HepG2 (cell line): ENCODE measurements around the gene RRP8. TPM values are rescaled to one million over a fixed set of nuclear protein-coding genes. Genes with fewer than 3 reads are reported as not detected.

Experiments
- ETV5 ChIP-seq: IDR thresholded peaks from 2 replicates; pipeline ENCODE4 v1.6.1; 2018; ENCODE audit warnings: missing biosample characterization, missing genetic modification reagents, inconsistent platforms, borderline replicate concordance
- HNRNPUL1 ChIP-seq: fragments of 200-400 bp; formaldehyde crosslinking; IDR thresholded peaks from 2 replicates; pipeline ENCODE4 v1.6.1; 2017; ENCODE audit warnings: low read depth, mild to moderate bottlenecking, low read length, moderate library complexity
- KAT2B ChIP-seq: fragments of 150-350 bp; IDR thresholded peaks from 2 replicates; pipeline ENCODE4 v1.6.1; 2014; ENCODE audit warnings: low read depth, low read length, borderline replicate concordance
- KLF16 ChIP-seq, 2 experiments: sonication (generic) in 1 of 2; formaldehyde crosslinking in 1 of 2; IDR thresholded peaks; 2 replicates each; pipeline versions ENCODE4 v1.6.1 to v1.8.0; 2016 to 2023; ENCODE audit warnings: missing genetic modification reagents in 2 of 2, missing compliant biosample characterization in 1 of 2
- PAWR ChIP-seq: sonication (generic); formaldehyde crosslinking; IDR thresholded peaks from 2 replicates; pipeline ENCODE4 v1.4.0; 2020; ENCODE audit warnings: missing genetic modification reagents, mild to moderate bottlenecking, borderline replicate concordance
- RFX3 ChIP-seq: IDR thresholded peaks from 2 replicates; pipeline ENCODE4 v1.6.1; 2016; ENCODE audit warnings: missing biosample characterization, missing genetic modification reagents
- SP4 ChIP-seq: sonication (generic); formaldehyde crosslinking; IDR thresholded peaks from 2 replicates; pipeline ENCODE4 v1.8.1; 2023; ENCODE audit warnings: mild to moderate bottlenecking, missing genetic modification reagents
- U2AF1 ChIP-seq: fragments of 200-400 bp; formaldehyde crosslinking; optimal IDR thresholded peaks from 2 replicates; pipeline ENCODE3; 2017; ENCODE audit warnings: mild to moderate bottlenecking, low read depth, low read length
- ZBTB21 ChIP-seq: sonication (generic); formaldehyde crosslinking; IDR thresholded peaks from 2 replicates; pipeline ENCODE4 v1.4.0; 2020; ENCODE audit warnings: missing genetic modification reagents
- ZMYM4 ChIP-seq: sonication (generic); formaldehyde crosslinking; IDR thresholded peaks from 2 replicates; pipeline ENCODE4 v1.8.1; 2023; ENCODE audit warnings: mild to moderate bottlenecking, missing genetic modification reagents
- ZNF3 ChIP-seq: IDR thresholded peaks from 2 replicates; pipeline ENCODE4 v1.7.0; 2017; ENCODE audit warnings: inconsistent platforms
- ZNF335 ChIP-seq: sonication (generic); formaldehyde crosslinking; IDR thresholded peaks from 2 replicates; pipeline ENCODE4 v1.4.0; 2020; ENCODE audit warnings: missing genetic modification reagents
- ZNF354B ChIP-seq: sonication (generic); formaldehyde crosslinking; IDR thresholded peaks from 2 replicates; pipeline ENCODE4 v1.8.0; 2022; ENCODE audit warnings: mild to moderate bottlenecking, missing genetic modification reagents
- ZNF530 ChIP-seq: sonication (generic); formaldehyde crosslinking; IDR thresholded peaks from 2 replicates; pipeline ENCODE4 v1.5.0; 2020; ENCODE audit warnings: low read depth, mild to moderate bottlenecking, missing genetic modification reagents
- ZNF543 ChIP-seq: sonication (generic); formaldehyde crosslinking; IDR thresholded peaks from 2 replicates; pipeline ENCODE4 v1.4.0; 2020; ENCODE audit warnings: mild to moderate bottlenecking, missing genetic modification reagents
- ZNF552 ChIP-seq: sonication (generic); formaldehyde crosslinking; IDR thresholded peaks from 2 replicates; pipeline ENCODE4 v1.9.0; 2022; ENCODE audit warnings: missing genetic modification reagents, mild to moderate bottlenecking, borderline replicate concordance
- ZNF567 ChIP-seq: sonication (generic); formaldehyde crosslinking; IDR thresholded peaks from 2 replicates; pipeline ENCODE4 v1.8.1; 2023; ENCODE audit warnings: mild to moderate bottlenecking, missing genetic modification reagents, borderline replicate concordance
- ZNF775 ChIP-seq: sonication (generic); formaldehyde crosslinking; IDR thresholded peaks from 2 replicates; pipeline ENCODE4 v1.4.0; 2020; ENCODE audit warnings: missing genetic modification reagents, mild to moderate bottlenecking, moderate library complexity, borderline replicate concordance
- ZNF878 ChIP-seq: sonication (generic); formaldehyde crosslinking; IDR thresholded peaks from 2 replicates; pipeline ENCODE4 v1.8.1; 2023; ENCODE audit warnings: mild to moderate bottlenecking, missing genetic modification reagents, moderate library complexity
- polyA plus RNA-seq, 8 experiments: library from polyadenylated mRNA; depleted of rRNA in 3 of 8; stranded (reverse) in 7 of 8; unstranded in 1 of 8; fragments of >200 nt; fragmentation: Illumina TruSeq in 4 of 8; extraction: Trizol in 4 of 8; gene quantifications; 2 replicates each; pipeline versions ENCODE4 v1.2.1 to v1.2.3, GENCODE V29; 2011 to 2016; ENCODE audit warnings: low read depth in 4 of 8, missing spikeins in 1 of 8, mixed read lengths in 1 of 8; ENCODE audit not compliant: insufficient read depth in 1 of 8
- total RNA-seq, 5 experiments: library from RNA; depleted of rRNA; stranded (reverse); fragments of >200 nt; fragmentation: Illumina TruSeq; extraction: Trizol; gene quantifications; 2 replicates each; pipeline ENCODE4 v1.2.3, GENCODE V29; 2016; ENCODE audit warnings: low read depth in 1 of 5
- TF ChIP-seq, protein P1 (sequence below): fragments of 450-650 bp; IDR thresholded peaks from 2 replicates; pipeline ENCODE4 v1.6.1; 2016
- TF ChIP-seq, protein P2 (sequence below): sonication (generic); formaldehyde crosslinking; IDR thresholded peaks from 2 replicates; pipeline ENCODE4 v1.8.1; 2022; ENCODE audit warnings: low read depth, mild to moderate bottlenecking, missing genetic modification reagents
- TF ChIP-seq, protein P3 (sequence below): sonication (generic); formaldehyde crosslinking; conservative IDR thresholded peaks from 2 replicates; pipeline ENCODE4 v1.5.0; 2020; ENCODE audit warnings: missing genetic modification reagents
- TF ChIP-seq, protein P4 (sequence below): sonication (generic); formaldehyde crosslinking; IDR thresholded peaks from 2 replicates; pipeline ENCODE4 v1.4.0; 2020; ENCODE audit warnings: missing genetic modification reagents

Gene RRP8
- total and polyA plus RNA-seq, 2 of the 13 experiments (the other 11 are each of a cell fraction or from before 2014, with no cell fraction given), result 7.2 to 21.6 TPM

DNA sequence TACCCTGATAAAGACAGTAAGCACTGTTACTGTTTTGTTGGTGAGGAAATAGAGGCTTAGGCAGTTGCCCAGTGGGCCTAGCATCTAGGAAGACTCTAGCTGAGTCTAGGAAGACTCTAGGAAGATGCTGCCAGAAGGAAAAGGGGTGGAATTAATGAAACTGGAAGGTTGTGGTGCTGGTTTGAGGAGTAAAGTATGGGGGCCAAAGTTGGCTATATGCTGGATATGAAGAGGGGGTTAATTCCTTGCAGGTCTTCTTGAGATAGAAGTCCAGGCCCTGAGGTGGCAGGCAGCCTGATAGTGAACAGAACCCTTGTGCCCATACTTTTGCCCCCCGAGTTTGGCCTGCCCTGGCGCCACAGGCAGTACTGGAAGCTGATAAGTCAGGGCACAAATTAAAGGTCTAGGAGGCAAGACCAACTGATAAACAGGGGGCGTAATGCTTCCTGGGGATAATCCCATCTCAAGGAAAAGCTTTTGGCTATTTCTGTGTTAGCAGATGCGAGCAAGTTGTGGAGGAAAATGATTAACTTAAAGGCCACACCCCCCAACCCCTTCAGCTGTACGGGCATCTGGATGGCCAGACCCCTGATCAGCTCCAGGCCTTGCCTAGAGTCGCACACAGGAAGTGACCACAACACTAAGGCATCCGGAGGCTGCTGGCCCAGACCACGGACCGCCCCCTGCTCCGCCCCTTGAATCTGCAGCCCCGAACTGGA lies 3.2 kb upstream of the RRP8 start (continued):
- TF ChIP-seq SP4 (CRISPR knock-in tag) (peak; percentile 49; the same call in 1 of the 2 replicates), ZNF354B (CRISPR knock-in tag) (no peak), ZNF775 (CRISPR knock-in tag) (no peak), ZBTB21 (CRISPR knock-in tag) (no peak), ZMYM4 (CRISPR knock-in tag) (peak; percentile 60; the same call in 1 of the 2 replicates), ZNF530 (CRISPR knock-in tag) (no peak), ZNF878 (CRISPR knock-in tag) (no peak), ZNF552 (CRISPR knock-in tag) (no peak), PAWR (CRISPR knock-in tag) (no peak), KLF16 (CRISPR knock-in tag; IDR thresholded peaks at IDR 0.05) (peak in 1 of 2 experiments; percentile 16; a peak in 1 of 4 replicates), ZNF567 (CRISPR knock-in tag) (no peak), KAT2B (no peak), HNRNPUL1 (no peak), ZNF3 (CRISPR knock-in tag) (no peak), U2AF1 (no peak), ETV5 (CRISPR knock-in tag) (peak; percentile 74; the same call in 1 of the 2 replicates), ZNF543 (CRISPR knock-in tag) (no peak), ZNF335 (CRISPR knock-in tag) (peak; percentile 90), RFX3 (CRISPR knock-in tag) (no peak)
- TF ChIP-seq, protein P1, sequence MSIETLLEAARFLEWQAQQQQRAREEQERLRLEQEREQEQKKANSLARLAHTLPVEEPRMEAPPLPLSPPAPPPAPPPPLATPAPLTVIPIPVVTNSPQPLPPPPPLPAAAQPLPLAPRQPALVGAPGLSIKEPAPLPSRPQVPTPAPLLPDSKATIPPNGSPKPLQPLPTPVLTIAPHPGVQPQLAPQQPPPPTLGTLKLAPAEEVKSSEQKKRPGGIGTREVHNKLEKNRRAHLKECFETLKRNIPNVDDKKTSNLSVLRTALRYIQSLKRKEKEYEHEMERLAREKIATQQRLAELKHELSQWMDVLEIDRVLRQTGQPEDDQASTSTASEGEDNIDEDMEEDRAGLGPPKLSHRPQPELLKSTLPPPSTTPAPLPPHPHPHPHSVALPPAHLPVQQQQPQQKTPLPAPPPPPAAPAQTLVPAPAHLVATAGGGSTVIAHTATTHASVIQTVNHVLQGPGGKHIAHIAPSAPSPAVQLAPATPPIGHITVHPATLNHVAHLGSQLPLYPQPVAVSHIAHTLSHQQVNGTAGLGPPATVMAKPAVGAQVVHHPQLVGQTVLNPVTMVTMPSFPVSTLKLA, result no peak
- TF ChIP-seq, protein P2, sequence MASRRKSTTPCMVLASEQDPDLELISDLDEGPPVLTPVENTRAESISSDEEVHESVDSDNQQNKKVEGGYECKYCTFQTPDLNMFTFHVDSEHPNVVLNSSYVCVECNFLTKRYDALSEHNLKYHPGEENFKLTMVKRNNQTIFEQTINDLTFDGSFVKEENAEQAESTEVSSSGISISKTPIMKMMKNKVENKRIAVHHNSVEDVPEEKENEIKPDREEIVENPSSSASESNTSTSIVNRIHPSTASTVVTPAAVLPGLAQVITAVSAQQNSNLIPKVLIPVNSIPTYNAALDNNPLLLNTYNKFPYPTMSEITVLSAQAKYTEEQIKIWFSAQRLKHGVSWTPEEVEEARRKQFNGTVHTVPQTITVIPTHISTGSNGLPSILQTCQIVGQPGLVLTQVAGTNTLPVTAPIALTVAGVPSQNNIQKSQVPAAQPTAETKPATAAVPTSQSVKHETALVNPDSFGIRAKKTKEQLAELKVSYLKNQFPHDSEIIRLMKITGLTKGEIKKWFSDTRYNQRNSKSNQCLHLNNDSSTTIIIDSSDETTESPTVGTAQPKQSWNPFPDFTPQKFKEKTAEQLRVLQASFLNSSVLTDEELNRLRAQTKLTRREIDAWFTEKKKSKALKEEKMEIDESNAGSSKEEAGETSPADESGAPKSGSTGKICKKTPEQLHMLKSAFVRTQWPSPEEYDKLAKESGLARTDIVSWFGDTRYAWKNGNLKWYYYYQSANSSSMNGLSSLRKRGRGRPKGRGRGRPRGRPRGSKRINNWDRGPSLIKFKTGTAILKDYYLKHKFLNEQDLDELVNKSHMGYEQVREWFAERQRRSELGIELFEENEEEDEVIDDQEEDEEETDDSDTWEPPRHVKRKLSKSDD (CRISPR knock-in tag), result no peak
- TF ChIP-seq, protein P3, sequence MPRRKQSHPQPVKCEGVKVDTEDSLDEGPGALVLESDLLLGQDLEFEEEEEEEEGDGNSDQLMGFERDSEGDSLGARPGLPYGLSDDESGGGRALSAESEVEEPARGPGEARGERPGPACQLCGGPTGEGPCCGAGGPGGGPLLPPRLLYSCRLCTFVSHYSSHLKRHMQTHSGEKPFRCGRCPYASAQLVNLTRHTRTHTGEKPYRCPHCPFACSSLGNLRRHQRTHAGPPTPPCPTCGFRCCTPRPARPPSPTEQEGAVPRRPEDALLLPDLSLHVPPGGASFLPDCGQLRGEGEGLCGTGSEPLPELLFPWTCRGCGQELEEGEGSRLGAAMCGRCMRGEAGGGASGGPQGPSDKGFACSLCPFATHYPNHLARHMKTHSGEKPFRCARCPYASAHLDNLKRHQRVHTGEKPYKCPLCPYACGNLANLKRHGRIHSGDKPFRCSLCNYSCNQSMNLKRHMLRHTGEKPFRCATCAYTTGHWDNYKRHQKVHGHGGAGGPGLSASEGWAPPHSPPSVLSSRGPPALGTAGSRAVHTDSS (CRISPR knock-in tag), result no peak
- TF ChIP-seq, protein P4, sequence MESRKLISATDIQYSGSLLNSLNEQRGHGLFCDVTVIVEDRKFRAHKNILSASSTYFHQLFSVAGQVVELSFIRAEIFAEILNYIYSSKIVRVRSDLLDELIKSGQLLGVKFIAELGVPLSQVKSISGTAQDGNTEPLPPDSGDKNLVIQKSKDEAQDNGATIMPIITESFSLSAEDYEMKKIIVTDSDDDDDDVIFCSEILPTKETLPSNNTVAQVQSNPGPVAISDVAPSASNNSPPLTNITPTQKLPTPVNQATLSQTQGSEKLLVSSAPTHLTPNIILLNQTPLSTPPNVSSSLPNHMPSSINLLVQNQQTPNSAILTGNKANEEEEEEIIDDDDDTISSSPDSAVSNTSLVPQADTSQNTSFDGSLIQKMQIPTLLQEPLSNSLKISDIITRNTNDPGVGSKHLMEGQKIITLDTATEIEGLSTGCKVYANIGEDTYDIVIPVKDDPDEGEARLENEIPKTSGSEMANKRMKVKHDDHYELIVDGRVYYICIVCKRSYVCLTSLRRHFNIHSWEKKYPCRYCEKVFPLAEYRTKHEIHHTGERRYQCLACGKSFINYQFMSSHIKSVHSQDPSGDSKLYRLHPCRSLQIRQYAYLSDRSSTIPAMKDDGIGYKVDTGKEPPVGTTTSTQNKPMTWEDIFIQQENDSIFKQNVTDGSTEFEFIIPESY (CRISPR knock-in tag), result no peak
